Prostate gland (tissue), 2 donors: ENCODE results near the gene POU6F2.

Source experiments
- POLR2AphosphoS5 ChIP-seq: sonication (generic); formaldehyde crosslinking; IDR thresholded peaks from one replicate; pipeline ENCODE4 v1.6.1; 2017; ENCODE audit warnings: antibody characterized with exemption
- TF ChIP-seq, protein P1 (sequence below), 4 experiments: fragments of 200-600 bp in 2 of 4; fragments of 450-650 bp in 2 of 4; sonication (generic) in 2 of 4; IDR thresholded peaks; 1 replicate in 3 of 4; 2 replicates in 1 of 4; pipeline ENCODE4 v1.5.1; 2016 to 2019; ENCODE audit warnings: antibody characterized with exemption in 4 of 4, mild to moderate bottlenecking in 2 of 4, moderate library complexity in 2 of 4

DNA sequence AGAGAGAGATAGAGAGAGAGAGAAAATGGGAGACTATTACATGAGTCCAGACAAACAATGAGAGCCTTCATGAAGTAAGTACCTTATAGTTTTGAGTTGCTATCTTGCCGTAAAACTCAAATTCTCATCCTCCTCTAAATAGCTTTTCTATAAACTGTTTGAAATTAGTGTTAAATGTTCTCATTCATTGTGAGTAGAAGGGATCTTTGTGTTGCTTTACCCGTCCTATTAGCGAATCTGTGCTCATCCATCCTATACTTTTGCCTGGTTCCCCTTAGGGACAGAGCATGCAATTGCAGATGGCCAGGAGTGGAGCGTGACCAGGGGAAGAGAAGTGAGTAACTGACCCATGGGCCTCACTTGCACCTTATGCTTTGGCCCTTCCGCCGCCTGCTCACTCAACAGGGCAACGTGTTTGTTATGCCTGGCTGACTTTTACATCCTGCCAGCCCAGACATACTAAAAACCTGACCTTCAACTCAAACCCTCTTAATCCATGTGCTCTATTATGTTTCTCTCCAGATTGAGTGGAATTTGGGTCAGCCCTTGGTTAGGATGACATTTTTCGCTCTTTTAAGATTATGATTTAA lies 344.3 kb downstream of the POU6F2 start:
- no peak for TF ChIP-seq POLR2AphosphoS5
- TF ChIP-seq, protein P1, sequence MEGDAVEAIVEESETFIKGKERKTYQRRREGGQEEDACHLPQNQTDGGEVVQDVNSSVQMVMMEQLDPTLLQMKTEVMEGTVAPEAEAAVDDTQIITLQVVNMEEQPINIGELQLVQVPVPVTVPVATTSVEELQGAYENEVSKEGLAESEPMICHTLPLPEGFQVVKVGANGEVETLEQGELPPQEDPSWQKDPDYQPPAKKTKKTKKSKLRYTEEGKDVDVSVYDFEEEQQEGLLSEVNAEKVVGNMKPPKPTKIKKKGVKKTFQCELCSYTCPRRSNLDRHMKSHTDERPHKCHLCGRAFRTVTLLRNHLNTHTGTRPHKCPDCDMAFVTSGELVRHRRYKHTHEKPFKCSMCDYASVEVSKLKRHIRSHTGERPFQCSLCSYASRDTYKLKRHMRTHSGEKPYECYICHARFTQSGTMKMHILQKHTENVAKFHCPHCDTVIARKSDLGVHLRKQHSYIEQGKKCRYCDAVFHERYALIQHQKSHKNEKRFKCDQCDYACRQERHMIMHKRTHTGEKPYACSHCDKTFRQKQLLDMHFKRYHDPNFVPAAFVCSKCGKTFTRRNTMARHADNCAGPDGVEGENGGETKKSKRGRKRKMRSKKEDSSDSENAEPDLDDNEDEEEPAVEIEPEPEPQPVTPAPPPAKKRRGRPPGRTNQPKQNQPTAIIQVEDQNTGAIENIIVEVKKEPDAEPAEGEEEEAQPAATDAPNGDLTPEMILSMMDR (IDR thresholded peaks at IDR 0.05) = no peak
